ENCODE data around the gene NAE1. TPM values are rescaled to one million over a fixed set of nuclear protein-coding genes. Genes with fewer than 3 reads are reported as not detected.
"Not testable (repeated sequence)": the region's sequence is repeated elsewhere in the genome, so short reads cannot be mapped to it uniquely, and the experiment has no call there.

Gene NAE1
- total RNA-seq (2014; rRNA removed; shearing (Covaris generic)) = 28.7 and 38.5 TPM in 2 replicates

- peak; percentile 93 for DNase-seq (ENCODE audit: low spot score)
Measured at GRCh38 chr16:66830422-66831404, at the start of gene NAE1. Gene NAE1 (minus strand): TSS chr16:66830976. CDS start chr16:66830899, 77 bp downstream.

GRCh38 chr16:66878067-66878466, 47.3 kb upstream of the NAE1 start:
- no peak for DNase-seq (ENCODE audit: low spot score)

- no peak for DNase-seq (ENCODE audit: low spot score)
Measured at GRCh38 chr16:66874079-66874775, 43.5 kb upstream of the NAE1 start.

GRCh38 chr16:66873685-66874055, 42.9 kb upstream of the NAE1 start:
- no peak for DNase-seq (ENCODE audit: low spot score)

- DNase-seq (ENCODE audit: low spot score) = peak; percentile 87
Measured at GRCh38 chr16:66872943-66873684, 42.3 kb upstream of the NAE1 start.

GRCh38 chr16:66872559-66872942, 41.8 kb upstream of the NAE1 start:
- no peak for DNase-seq (ENCODE audit: low spot score)

GRCh38 chr16:66871840-66872239, 41.1 kb upstream of the NAE1 start:
- peak; percentile 10 for DNase-seq (ENCODE audit: low spot score)

- DNase-seq (ENCODE audit: low spot score) = not testable (repeated sequence)
Measured at GRCh38 chr16:66871363-66871762, 40.6 kb upstream of the NAE1 start.

- DNase-seq (ENCODE audit: low spot score) = no peak
Measured at GRCh38 chr16:66869424-66869823, 38.6 kb upstream of the NAE1 start.

GRCh38 chr16:66863707-66864106, 32.9 kb upstream of the NAE1 start:
- DNase-seq (ENCODE audit: low spot score) = no peak

- DNase-seq (ENCODE audit: low spot score) = no peak
Measured at GRCh38 chr16:66862023-66862520, 31.3 kb upstream of the NAE1 start.

- DNase-seq (ENCODE audit: low spot score) = no peak
Measured at GRCh38 chr16:66859397-66860068, 28.8 kb upstream of the NAE1 start.

- peak; percentile 9 for DNase-seq (ENCODE audit: low spot score)
Measured at GRCh38 chr16:66858740-66859396, 28.1 kb upstream of the NAE1 start.

- DNase-seq (ENCODE audit: low spot score) = no peak
Measured at GRCh38 chr16:66857437-66857836, 26.7 kb upstream of the NAE1 start.

- no peak for DNase-seq (ENCODE audit: low spot score)
Measured at GRCh38 chr16:66856801-66857200, 26.0 kb upstream of the NAE1 start.

- no peak for DNase-seq (ENCODE audit: low spot score)
Measured at GRCh38 chr16:66856184-66856730, 25.5 kb upstream of the NAE1 start.

GRCh38 chr16:66853261-66854139, 22.7 kb upstream of the NAE1 start:
- no peak for DNase-seq (ENCODE audit: low spot score)

- no peak for DNase-seq (ENCODE audit: low spot score)
Measured at GRCh38 chr16:66851166-66851964, 20.6 kb upstream of the NAE1 start.

Data from HT-29 (cell line).